HG02588 (cell line): ENCODE measurements around the gene NEAT1.

Experiments
- ATAC-seq: cut with Tn5 transposase; IDR thresholded peaks from one replicate; pipeline ENCODE4 v1.9.1; 2021; ENCODE audit warnings: mild to moderate bottlenecking, moderate library complexity; ENCODE audit not compliant: unreplicated experiment

NEAT1 gene

GRCh38 chr11:65389294-65389980 lies 33.2 kb upstream of the NEAT1 start:
- ATAC-seq = no peak

DNA sequence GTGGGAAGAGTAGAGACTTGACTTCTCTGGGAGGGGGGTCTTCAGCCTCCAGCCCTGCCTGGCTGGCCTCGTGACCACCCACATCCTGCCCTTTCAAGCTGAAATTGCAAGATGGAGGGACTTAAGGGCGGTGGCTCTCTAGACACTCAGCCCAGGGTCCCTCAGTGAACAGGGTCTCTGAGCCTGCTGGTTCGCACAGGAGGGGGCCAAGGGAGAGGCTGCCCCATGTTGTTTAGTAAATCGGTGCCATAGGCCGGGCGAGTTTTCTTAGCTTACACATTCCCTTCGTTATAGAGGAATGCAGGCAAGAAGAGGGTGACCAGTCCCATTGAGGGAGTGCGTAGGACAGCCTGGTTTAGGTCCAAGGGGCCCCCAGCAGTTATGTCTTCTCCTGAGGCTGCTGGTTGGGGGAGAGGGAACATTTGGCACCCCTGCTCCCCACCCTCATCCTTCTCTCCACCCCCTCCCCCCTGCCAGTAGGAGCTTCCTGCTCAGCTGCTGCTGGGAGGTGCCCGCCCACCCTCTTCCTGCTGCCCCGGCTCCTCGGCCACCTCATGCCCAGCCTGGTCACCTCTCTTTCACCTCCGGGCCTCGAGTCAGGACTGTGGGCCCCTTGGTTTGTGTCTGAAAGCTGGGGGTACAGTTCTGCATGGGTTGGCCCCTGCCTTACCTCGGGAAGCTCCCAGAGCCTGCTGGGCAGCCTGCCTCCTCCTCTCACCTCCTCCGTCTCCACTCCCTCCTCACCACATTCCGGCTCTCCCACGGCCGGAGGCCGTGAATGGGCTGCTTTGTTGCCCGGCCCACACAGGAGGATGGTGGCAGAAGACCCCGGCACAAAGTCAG lies 32.3 kb upstream of the NEAT1 start:
- no peak for ATAC-seq

GRCh38 chr11:65390996-65391395 lies 31.6 kb upstream of the NEAT1 start:
- no peak for ATAC-seq

GRCh38 chr11:65392186-65392829 lies 30.3 kb upstream of the NEAT1 start:
- no peak for ATAC-seq

DNA sequence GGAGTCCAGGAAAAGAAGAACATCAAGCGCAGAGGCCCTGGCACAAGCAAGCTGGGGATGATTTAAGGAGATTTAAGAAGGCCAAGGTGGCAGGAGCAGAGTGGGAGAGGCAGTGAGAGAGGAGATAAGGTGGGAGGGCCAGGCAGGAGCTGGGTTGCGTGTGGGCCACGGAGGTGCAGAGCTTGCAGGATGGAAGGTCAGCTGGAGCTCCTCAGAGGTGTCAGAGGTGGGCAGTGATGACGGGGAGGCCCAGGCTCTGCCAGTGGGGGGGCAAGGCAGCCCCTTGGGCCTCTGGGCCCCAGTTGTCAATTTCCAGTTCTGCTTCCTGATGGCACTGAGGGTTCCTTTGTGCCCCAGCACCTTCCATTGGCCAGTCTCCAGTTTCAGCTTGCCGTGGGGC lies 29.7 kb upstream of the NEAT1 start:
- no peak for ATAC-seq

DNA sequence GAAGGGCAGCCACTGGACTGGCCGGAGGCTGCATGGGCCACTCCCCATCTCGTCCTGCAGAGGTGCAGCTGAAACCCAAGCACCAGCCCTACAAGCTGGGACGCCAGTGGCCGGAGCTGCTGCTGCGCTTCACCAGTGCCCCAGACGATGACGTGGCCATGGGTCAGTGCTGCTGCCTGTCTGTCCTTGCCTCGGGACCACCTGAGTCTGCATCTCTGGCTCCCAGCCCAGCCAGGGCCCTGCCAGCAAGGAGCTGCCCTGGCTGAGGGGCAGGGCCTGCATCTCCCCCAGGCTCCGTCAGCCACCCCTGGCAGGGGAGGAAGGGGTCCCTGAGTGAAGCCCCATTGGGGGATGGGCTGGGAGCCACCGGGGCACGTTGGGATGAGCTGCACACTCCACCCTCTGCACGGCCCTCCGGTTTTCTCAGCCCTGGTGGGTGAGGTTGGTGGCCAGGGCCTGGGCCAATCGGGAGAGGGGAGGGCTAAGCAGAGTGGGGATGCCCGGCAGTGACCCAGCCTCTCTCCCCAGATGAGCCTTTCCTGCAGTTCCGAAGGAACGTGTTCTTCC lies 29.0 kb upstream of the NEAT1 start:
- ATAC-seq = no peak

GRCh38 chr11:65394125-65394536 lies 28.5 kb upstream of the NEAT1 start:
- ATAC-seq = no peak

DNA sequence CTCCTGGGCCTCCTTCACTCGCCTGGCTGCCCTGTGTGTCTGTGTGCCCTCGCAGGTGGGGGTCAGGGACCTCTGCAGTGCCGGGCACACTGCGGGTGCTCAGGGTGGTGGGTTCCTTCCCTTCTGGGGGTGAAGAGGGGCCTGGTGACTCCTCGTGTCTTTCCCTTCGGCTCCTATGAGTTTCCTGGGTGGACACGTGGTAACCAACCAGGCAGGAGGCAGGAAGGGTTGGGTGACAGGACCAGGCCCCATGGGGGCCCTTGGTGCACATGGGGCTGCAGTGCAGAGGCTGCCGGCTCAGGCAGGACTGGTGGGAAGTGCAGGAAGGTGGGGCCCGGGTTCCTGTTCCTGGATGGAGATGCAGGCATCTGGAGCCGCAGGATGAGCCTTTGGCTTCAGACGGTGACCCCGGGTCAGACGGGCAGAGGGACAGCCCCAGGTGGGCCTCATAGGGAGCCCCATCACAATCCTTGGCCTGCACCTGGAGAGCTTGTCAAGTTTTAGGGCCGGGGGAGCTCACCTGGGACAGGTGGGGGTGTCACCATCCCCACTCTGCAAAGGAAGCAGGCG lies 26.6 kb upstream of the NEAT1 start:
- ATAC-seq = no peak

- no peak for ATAC-seq
Measured at GRCh38 chr11:65396769-65397745, 25.5 kb upstream of the NEAT1 start.

GRCh38 chr11:65398362-65398910 lies 24.2 kb upstream of the NEAT1 start:
- no peak for ATAC-seq

GRCh38 chr11:65399249-65399648 lies 23.3 kb upstream of the NEAT1 start:
- no peak for ATAC-seq

DNA sequence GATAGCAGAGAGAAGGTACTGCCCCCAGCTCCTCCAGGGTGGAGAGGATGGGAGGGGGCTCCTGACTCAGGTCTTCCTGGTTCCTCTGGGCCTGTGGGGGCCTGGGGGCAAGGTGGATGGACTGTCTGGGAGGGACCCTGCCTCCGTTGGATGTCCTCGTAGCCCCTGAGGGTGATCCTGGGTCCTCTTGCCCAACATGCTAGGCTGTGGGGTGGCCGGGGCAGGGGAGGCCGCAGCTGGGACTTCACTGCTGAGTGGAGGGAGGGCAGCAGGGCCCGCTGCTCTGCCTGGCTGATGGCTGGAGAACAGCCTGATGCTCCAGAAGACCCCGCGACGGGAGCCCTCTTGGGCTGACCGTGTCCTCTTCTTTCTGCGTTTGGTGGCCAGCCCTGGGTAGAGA lies 22.8 kb upstream of the NEAT1 start:
- no peak for ATAC-seq

DNA sequence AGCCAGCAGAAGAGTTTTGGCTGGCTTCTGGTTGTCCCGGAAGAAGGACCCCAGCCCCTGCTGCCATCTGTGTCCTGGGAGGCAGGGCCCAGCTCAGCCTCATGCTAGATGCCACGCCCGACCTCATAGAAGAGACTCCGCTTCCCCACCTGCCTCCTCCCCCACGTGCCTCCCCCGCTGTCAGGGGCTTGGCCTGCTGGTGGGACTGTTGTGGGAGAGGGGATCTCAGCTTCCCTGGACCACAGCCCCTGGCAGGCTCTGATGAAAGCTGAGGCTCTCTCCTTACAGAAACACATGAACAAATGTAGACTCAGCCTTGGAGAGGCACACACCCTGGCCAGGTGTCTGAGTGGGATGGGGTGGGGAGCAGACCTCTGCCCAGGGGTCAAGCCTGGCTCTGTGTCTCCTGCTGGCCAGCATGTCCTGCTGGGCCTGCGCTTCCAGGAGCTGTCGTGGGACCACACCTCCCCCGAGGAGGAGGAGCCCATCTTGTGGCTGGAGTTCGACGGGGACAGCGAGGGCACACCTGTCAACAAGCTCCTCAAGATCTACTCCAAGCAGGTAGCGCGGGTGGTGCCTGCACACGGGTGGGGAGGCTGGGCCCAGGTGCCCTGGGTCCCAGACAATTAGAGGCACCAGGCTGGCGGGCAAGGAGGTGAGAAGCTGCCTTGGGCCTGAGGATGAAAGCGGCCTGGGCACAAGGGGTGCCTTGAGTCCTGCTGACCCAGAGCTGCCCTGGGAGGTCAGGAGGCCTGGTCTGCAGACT lies 22.1 kb upstream of the NEAT1 start:
- no peak for ATAC-seq

GRCh38 chr11:65401073-65401802 lies 21.4 kb upstream of the NEAT1 start:
- ATAC-seq = no peak

GRCh38 chr11:65401803-65402248 lies 20.8 kb upstream of the NEAT1 start:
- no peak for ATAC-seq

DNA sequence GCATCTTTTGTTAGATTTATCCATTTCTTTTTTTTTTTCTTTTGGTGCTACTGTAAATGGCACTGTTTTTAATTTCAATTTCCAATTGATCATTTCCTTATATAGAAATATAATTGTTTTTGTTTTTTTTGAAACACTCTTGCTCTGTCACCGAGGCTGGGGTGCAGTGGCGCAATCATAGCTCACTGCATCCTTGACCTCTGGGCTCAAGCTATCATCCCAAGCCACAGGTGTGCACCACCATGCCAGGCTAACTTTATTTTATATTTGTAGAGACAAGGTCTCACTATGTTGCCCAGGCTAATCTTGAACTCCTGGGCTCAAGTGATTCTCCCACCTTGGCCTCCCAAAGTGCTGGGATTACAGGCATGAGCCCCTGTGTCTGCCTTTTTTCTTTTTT lies 19.8 kb upstream of the NEAT1 start:
- ATAC-seq = no peak

DNA sequence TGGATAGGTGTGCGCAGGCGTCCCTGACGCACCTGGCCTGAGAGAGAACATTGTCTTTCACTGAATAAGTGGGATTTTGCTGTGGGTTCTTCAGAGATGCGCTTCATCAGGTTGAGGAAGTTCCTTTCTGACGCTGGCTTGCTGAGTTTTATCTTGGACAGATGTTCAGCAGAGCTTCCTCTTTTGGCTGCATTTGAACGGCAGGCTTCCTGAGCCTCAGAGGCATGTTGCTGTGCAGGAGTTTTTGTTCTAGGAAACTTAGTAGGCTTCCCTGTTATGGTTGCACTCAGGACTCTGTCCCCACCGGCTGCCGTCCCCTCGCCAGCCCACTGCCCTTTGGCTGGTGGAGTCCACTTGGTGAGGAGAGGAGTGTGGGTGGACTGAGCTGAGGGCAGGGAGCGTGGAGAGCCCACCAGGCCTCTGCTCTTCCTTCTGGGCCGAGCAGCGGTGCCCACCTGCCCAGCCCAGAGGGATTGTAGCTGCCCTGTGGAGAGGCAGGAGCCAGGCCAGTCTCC lies 18.9 kb upstream of the NEAT1 start:
- no peak for ATAC-seq

DNA sequence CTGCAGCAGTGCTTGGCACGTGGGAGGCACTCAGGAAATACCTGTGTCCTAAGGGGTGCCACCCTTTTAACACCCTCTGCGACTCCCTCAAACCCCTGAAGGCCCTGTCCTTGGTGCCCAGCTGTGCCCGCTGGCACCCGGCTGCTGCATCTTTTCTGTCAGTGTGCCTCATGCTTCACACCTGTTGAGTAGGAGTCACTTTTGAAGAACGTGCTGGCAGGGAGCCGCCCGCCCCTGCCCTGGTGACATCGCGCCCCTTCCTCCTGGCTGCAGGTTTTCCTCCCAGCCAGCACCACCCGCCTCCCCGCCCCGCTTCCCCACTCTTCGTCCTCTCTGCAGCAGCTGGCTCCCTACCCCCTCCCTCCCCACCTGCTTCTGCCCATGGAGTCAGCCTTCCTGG lies 18.4 kb upstream of the NEAT1 start:
- ATAC-seq = no peak
